Measurements from ENCODE around the gene DLGAP1. TPM values are rescaled to one million over a fixed set of nuclear protein-coding genes. Genes with fewer than 3 reads are reported as not detected.
A peak's percentile ranks its signal among the peaks of the same experiment; 100 is the strongest.
"Not testable (repeated sequence)": the region's sequence is repeated elsewhere in the genome, so short reads cannot be mapped to it uniquely, and the experiment has no call there.

The DLGAP1 gene
- polyA plus RNA-seq, 4 donors = 3.9 to 7.5 (median 5.2) TPM

GRCh38 chr18:3712491-3712890, 742.6 kb downstream of the DLGAP1 start:
- no peak for DNase-seq (ENCODE audit: low read depth in 4 of 4, low spot score in 3 of 4)

- no peak for DNase-seq (ENCODE audit: low read depth in 4 of 4, low spot score in 3 of 4)
These were observed 744.3 kb downstream of the DLGAP1 start for GRCh38 chr18:3710712-3711301.

- no peak for DNase-seq (ENCODE audit: low read depth in 4 of 4, low spot score in 3 of 4)
These were observed 745.9 kb downstream of the DLGAP1 start for GRCh38 chr18:3709205-3709604.

- no peak for DNase-seq (ENCODE audit: low read depth in 4 of 4, low spot score in 3 of 4)
These were observed 748.6 kb downstream of the DLGAP1 start for GRCh38 chr18:3706279-3707097.

GRCh38 chr18:3704556-3705344, 750.4 kb downstream of the DLGAP1 start:
- no peak for DNase-seq (ENCODE audit: low read depth in 4 of 4, low spot score in 3 of 4)

GRCh38 chr18:3703732-3704176, 751.4 kb downstream of the DLGAP1 start:
- peak in 3 of 4 donors; percentile 55 to 67 (median 57) for DNase-seq (ENCODE audit: low read depth in 4 of 4, low spot score in 3 of 4)

- DNase-seq (ENCODE audit: low read depth in 4 of 4, low spot score in 3 of 4) = not testable (repeated sequence)
These were observed 755.2 kb downstream of the DLGAP1 start for GRCh38 chr18:3699707-3700567.

GRCh38 chr18:3694030-3694778, 760.9 kb downstream of the DLGAP1 start:
- DNase-seq (ENCODE audit: low read depth in 4 of 4, low spot score in 3 of 4) = not testable (repeated sequence)

- DNase-seq (ENCODE audit: low read depth in 4 of 4, low spot score in 3 of 4) = no peak
These were observed 761.7 kb downstream of the DLGAP1 start for GRCh38 chr18:3693410-3693809.

GRCh38 chr18:3692691-3693090, 762.4 kb downstream of the DLGAP1 start:
- no peak for DNase-seq (ENCODE audit: low read depth in 4 of 4, low spot score in 3 of 4)

- DNase-seq (ENCODE audit: low read depth in 4 of 4, low spot score in 3 of 4) = no peak
These were observed 762.9 kb downstream of the DLGAP1 start for GRCh38 chr18:3692113-3692621.

GRCh38 chr18:3691705-3692104, 763.4 kb downstream of the DLGAP1 start:
- DNase-seq (ENCODE audit: low read depth in 4 of 4, low spot score in 3 of 4) = no peak

GRCh38 chr18:3690764-3691066, 764.4 kb downstream of the DLGAP1 start:
- no peak for DNase-seq (ENCODE audit: low read depth in 4 of 4, low spot score in 3 of 4)

- no peak for DNase-seq (ENCODE audit: low read depth in 4 of 4, low spot score in 3 of 4)
These were observed 764.9 kb downstream of the DLGAP1 start for GRCh38 chr18:3689986-3690763.

GRCh38 chr18:3689091-3689490, 766.0 kb downstream of the DLGAP1 start:
- no peak for DNase-seq (ENCODE audit: low read depth in 4 of 4, low spot score in 3 of 4)

GRCh38 chr18:3688690-3689089, 766.4 kb downstream of the DLGAP1 start:
- peak in 2 of 4 donors; percentile 43 to 65 for DNase-seq (ENCODE audit: low read depth in 4 of 4, low spot score in 3 of 4)

- no peak for DNase-seq (ENCODE audit: low read depth in 4 of 4, low spot score in 3 of 4)
These were observed 771.6 kb downstream of the DLGAP1 start for GRCh38 chr18:3683483-3683882.

- DNase-seq (ENCODE audit: low read depth in 4 of 4, low spot score in 3 of 4) = no peak
These were observed 773.0 kb downstream of the DLGAP1 start for GRCh38 chr18:3682061-3682460.

- DNase-seq (ENCODE audit: low read depth in 4 of 4, low spot score in 3 of 4) = no peak
These were observed 775.9 kb downstream of the DLGAP1 start for GRCh38 chr18:3679241-3679640.
